NCI-H1930 (cell line): ENCODE results near the gene SMPD2.

ENCODE experiments used
- DNase-seq, 2 experiments: peaks; one replicate each; lab custom pipeline; 2025; lab: John Stamatoyannopoulos, UW

The SMPD2 gene

DNA sequence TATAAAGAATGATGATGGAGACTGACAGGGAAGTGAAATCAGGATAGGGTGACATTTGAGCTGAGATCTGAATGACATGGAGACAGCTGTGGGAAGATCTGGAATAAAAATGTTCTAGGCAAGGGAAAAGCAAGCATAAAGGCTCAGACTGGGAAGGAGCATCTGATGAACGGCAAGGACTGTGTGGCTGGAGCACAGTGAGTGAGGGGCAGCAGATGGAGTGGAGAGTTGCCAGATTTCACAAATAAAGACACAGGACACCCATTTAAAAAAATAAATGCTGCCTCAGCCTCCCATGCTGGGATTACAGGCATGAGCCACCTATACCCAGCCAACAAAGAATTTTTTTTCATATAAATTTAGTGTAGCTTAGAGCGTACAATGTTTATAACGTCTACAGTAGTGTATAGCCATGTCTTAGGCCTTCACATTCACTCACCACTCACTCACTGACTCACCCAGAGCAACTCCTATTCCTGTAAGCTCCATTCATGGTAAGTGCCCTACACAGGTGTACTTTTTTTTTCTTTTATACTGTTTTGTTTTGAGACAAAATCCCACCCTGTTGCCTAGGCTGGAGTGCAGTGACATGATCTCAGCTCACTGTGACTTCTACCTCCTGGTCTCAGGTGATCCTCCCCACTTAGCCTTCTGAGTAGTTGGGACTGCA, 44.9 kb downstream of the SMPD2 start:
- no peak for DNase-seq

DNA sequence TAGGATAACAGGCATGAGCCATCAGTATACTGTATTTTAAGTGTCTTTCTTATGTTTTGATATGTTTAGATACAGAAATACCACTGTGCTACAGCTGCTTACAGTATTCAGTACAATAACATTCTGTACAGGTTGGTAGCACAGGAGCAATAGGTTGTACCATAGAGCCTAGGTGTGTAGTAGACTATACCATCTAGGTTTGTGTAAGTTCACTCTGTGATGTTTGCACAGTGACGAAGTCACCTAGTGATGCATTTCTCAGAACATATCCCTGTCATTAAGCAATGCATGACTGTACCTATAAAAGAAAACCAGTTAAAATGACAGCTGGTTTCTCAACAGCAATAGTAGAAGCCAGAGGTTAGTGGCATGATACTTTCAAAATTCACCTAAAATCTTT, 45.5 kb downstream of the SMPD2 start:
- no peak for DNase-seq

DNA sequence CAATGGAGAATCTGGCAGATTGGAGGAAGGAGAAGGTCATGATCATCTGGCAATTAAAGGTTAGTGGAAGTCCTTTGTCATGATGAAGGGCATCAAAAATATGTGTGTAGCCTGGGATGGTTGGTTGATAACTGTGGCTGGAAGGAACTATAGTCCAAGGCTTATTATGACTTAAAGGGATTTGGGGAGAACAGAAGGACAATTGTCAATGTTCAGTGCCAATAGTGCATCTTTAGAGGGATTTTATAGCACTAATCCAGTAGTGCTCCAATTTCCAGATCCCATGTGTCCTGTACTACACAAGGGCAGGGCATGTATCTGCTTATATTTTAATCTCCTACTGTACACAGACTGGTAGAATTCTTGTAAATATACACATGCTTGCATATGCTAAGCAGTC, 47.5 kb downstream of the SMPD2 start:
- no peak for DNase-seq

DNA sequence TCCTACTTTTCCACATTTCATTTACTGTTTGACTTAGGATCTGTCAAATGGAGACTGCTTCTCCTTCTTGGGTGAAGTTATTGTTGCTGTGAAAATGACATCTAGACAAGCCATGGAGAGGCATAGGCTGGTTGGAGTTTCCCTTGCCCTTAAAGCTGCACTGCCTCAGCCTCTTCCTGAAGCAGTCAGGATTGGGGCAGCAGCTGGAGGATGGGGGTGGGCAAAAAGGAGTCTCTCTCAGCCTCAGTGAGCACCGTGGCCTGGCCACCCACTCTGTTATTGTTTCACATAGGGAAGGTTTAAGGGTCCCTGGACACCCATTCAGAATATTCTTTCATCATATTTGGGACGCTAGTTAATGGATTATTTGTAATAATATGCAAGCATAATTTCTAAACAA, 50.2 kb downstream of the SMPD2 start:
- no peak for DNase-seq

DNA sequence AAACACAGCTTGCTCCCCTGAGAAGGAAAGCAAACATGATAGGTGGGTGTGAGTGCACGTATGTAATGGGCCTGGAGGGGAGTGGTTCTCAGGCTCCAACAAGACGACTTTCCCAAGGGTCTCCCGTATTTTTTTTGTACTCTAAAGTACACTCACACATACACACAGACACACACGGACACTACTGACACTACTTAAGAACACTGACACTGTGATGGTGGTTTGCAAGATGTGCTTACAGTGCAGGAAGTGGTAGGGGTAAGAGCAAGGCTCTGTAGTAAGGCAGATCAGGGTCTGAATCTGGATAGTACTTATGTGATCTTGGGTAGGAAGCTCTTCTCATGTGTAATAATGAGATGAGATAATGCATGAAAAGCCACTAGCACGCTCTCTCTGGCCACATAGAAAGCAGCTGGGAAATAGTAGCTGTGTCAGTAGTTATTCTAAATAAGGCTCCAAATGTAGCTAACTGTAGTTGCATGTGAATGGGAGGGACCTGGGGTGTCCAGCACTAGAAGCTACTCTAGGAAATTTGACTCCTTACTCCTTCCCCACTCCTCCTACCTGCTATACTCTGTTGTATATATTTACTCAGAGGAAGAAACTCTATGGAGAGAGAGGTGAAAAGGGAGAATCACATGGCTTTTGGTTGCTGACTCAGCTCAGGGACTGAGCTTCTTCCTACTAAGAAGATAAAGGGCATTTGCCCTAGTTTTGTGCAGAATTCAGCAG, 50.8 kb downstream of the SMPD2 start:
- DNase-seq: no peak
